HEK293T (cell line): ENCODE results near the gene LRP1B.

Experiments
- ARNT ChIP-seq: fragments of 450-650 bp; IDR thresholded peaks from 2 replicates; pipeline ENCODE4 v1.6.1; 2017; ENCODE audit warnings: mild to moderate bottlenecking
- ELF4 ChIP-seq: fragments of 450-650 bp; IDR thresholded peaks from 2 replicates; pipeline ENCODE4 v1.6.1; 2017; ENCODE audit warnings: antibody characterized with exemption
- FOXA1 ChIP-seq: fragments of 450-650 bp; IDR thresholded peaks from 2 replicates; pipeline ENCODE4 v1.6.1; 2016; ENCODE audit warnings: mild to moderate bottlenecking
- FOXK2 ChIP-seq: fragments of 450-650 bp; IDR thresholded peaks from 2 replicates; pipeline ENCODE4 v1.6.1; 2016; ENCODE audit warnings: mild to moderate bottlenecking
- FOXM1 ChIP-seq: fragments of 450-650 bp; IDR thresholded peaks from 2 replicates; pipeline ENCODE4 v1.6.1; 2017; ENCODE audit warnings: mild to moderate bottlenecking, borderline replicate concordance
- L3MBTL2 ChIP-seq: fragments of 450-650 bp; conservative IDR thresholded peaks from 2 replicates; pipeline ENCODE4 v1.6.1; 2016; ENCODE audit warnings: mild to moderate bottlenecking
- LEF1 ChIP-seq: fragments of 450-650 bp; IDR thresholded peaks from 2 replicates; pipeline ENCODE4 v1.6.1; 2017; ENCODE audit warnings: mild to moderate bottlenecking, borderline replicate concordance
- NFRKB ChIP-seq: fragments of 450-650 bp; IDR thresholded peaks from 2 replicates; pipeline ENCODE4 v1.6.1; 2016; ENCODE audit warnings: mild to moderate bottlenecking, moderate library complexity
- SP1 ChIP-seq: fragments of 450-650 bp; IDR thresholded peaks from 2 replicates; pipeline ENCODE4 v1.6.1; 2017
- SUZ12 ChIP-seq: fragments of 450-650 bp; IDR thresholded peaks from 2 replicates; pipeline ENCODE4 v1.6.1; 2016; ENCODE audit warnings: mild to moderate bottlenecking
- TARDBP ChIP-seq: fragments of 450-650 bp; IDR thresholded peaks from 2 replicates; pipeline ENCODE4 v1.6.1; 2016
- ZNF384 ChIP-seq: fragments of 450-650 bp; IDR thresholded peaks from 2 replicates; pipeline ENCODE4 v1.6.1; 2016
- TF ChIP-seq, protein P1 (sequence below): fragments of 450-650 bp; IDR thresholded peaks from 2 replicates; pipeline ENCODE4 v1.6.1; 2016

DNA sequence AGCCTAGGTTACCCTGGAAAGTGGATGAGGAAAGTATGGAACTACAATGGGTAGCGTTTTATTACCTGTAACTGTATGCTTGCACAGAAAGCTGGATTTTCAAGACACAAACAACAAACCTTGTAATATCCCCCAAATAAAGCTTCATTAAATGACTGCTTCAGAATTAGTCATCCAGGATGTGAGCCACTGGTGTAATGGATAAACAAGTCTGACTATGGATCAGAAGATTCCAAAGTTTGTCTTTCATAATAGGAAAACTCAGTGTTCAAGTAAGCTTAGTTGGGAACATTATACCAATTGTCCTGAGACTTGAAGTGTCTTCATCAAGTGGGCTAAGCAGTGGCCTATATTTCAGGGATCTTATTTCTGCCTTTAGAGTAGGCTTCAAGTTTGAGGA, 518.8 kb downstream of the LRP1B start:
- TF ChIP-seq SP1 (no peak), ARNT (no peak), ELF4 (no peak), FOXK2 (no peak), LEF1 (no peak), FOXM1 (no peak), ZNF384 (no peak), SUZ12 (no peak), NFRKB (no peak), L3MBTL2 (no peak), FOXA1 (no peak), TARDBP (no peak)
- TF ChIP-seq, protein P1, sequence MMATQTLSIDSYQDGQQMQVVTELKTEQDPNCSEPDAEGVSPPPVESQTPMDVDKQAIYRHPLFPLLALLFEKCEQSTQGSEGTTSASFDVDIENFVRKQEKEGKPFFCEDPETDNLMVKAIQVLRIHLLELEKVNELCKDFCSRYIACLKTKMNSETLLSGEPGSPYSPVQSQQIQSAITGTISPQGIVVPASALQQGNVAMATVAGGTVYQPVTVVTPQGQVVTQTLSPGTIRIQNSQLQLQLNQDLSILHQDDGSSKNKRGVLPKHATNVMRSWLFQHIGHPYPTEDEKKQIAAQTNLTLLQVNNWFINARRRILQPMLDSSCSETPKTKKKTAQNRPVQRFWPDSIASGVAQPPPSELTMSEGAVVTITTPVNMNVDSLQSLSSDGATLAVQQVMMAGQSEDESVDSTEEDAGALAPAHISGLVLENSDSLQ: no peak
